DND-41 (cell line): ENCODE data around the gene PTPRN2.
A peak's percentile ranks its signal among the peaks of the same experiment; 100 is the strongest.

Experiments
- ATAC-seq: fragments of 200-7000 bp; cut with Tn5 transposase; 3 replicates; pipeline ENCODE4 v1.9.1; 2021; ENCODE audit warnings: low read depth; ENCODE audit not compliant: insufficient read depth
- DNase-seq: peaks from one replicate; pipeline ENCODE4 v3.0.0-alpha.2; 2020
- H2AFZ ChIP-seq: 2 replicates; pipeline ENCODE4 v1.6.0; 2012; ENCODE audit warnings: low read depth, low read length
- H3K27ac ChIP-seq: 2 replicates; pipeline ENCODE4 v1.5.1; 2012; ENCODE audit warnings: low read length, inconsistent platforms
- H3K27me3 ChIP-seq: fragments of 200-600 bp; sonication (generic); 2 replicates; pipeline ENCODE4 v1.6.0; 2012; ENCODE audit warnings: low read length, mild to moderate bottlenecking, inconsistent platforms; ENCODE audit not compliant: insufficient read depth, poor library complexity
- H3K36me3 ChIP-seq: 2 replicates; pipeline ENCODE4 v1.5.1; 2012; ENCODE audit warnings: low read length, inconsistent platforms; ENCODE audit not compliant: insufficient read depth
- H3K4me1 ChIP-seq: 2 replicates; pipeline ENCODE4 v1.5.1; 2012; ENCODE audit warnings: mild to moderate bottlenecking, low read length; ENCODE audit not compliant: insufficient read depth
- H3K4me2 ChIP-seq: 2 replicates; pipeline ENCODE4 v1.6.0; 2012; ENCODE audit warnings: mild to moderate bottlenecking, moderate library complexity, low read length, inconsistent platforms; ENCODE audit not compliant: insufficient read depth
- H3K4me3 ChIP-seq, 2 experiments: fragments of 200-600 bp in 1 of 2; shearing (Covaris generic) in 1 of 2; 2 replicates each; pipeline ENCODE4 v1.5.1; 2012 to 2016; ENCODE audit warnings: inconsistent platforms in 2 of 2, low read length in 2 of 2, mild to moderate bottlenecking in 2 of 2, low read depth in 1 of 2, moderate library complexity in 1 of 2
- H3K79me2 ChIP-seq: 2 replicates; pipeline ENCODE4 v1.6.0; 2012; ENCODE audit warnings: low read length, inconsistent platforms; ENCODE audit not compliant: insufficient read depth
- H3K9ac ChIP-seq: 2 replicates; pipeline ENCODE4 v1.6.0; 2012; ENCODE audit warnings: low read depth, mild to moderate bottlenecking, inconsistent platforms, low read length, moderate library complexity
- H3K9me3 ChIP-seq: 2 replicates; pipeline ENCODE4 v1.5.1; 2012; ENCODE audit warnings: low read length, moderate library complexity, mild to moderate bottlenecking, inconsistent platforms; ENCODE audit not compliant: insufficient read depth, severe bottlenecking
- H4K20me1 ChIP-seq: 2 replicates; pipeline ENCODE4 v1.6.0; 2012; ENCODE audit warnings: low read length; ENCODE audit not compliant: insufficient read depth
- CTCF ChIP-seq: IDR thresholded peaks from 2 replicates; pipeline ENCODE4 v1.5.1; 2012; ENCODE audit warnings: borderline replicate concordance, low read length, moderate library complexity, mild to moderate bottlenecking; ENCODE audit not compliant: poor library complexity, severe bottlenecking; ENCODE audit errors: extremely low read depth
- EZH2 ChIP-seq: IDR thresholded peaks from 3 replicates; pipeline ENCODE4 v1.6.1; 2012; ENCODE audit warnings: borderline replicate concordance, low read depth, mild to moderate bottlenecking, moderate library complexity, low read length, inconsistent platforms; ENCODE audit not compliant: severe bottlenecking

Gene PTPRN2

GRCh38 chr7:157827045-157827862 is 760.4 kb downstream of the PTPRN2 start:
- Histone ChIP-seq H3K36me3 (no peaks in the 10 kb centered on the region), H3K9me3 (no peaks in the 10 kb centered on the region), H2AFZ (no peak overlapping the region), H3K4me1 (no peaks in the 10 kb centered on the region), H4K20me1 (no peaks in the 10 kb centered on the region), H3K4me3 (no peak overlapping the region), H3K4me2 (no peak overlapping the region), H3K27me3 (no peaks in the 10 kb centered on the region), H3K27ac (no peak overlapping the region), H3K9ac (no peak overlapping the region), H3K79me2 (no peaks in the 10 kb centered on the region)
- ATAC-seq (peak; percentile 42; the same call in 2 of the 3 replicates), DNase-seq (no peak)
- no peak for TF ChIP-seq EZH2
- TF ChIP-seq CTCF: no peak

GRCh38 chr7:157826566-157826965 is 761.1 kb downstream of the PTPRN2 start:
- Histone ChIP-seq H3K27me3 (no peaks in the 10 kb centered on the region), H3K4me3 (no peak overlapping the region), H2AFZ (no peak overlapping the region), H3K9me3 (no peaks in the 10 kb centered on the region), H4K20me1 (no peaks in the 10 kb centered on the region), H3K27ac (no peak overlapping the region), H3K36me3 (no peaks in the 10 kb centered on the region), H3K4me1 (no peaks in the 10 kb centered on the region), H3K9ac (no peak overlapping the region), H3K79me2 (no peaks in the 10 kb centered on the region), H3K4me2 (no peak overlapping the region)
- DNase-seq (no peak), ATAC-seq (no peak)
- TF ChIP-seq EZH2: no peak
- no peak for TF ChIP-seq CTCF

GRCh38 chr7:157825325-157825724 is 762.3 kb downstream of the PTPRN2 start:
- Histone ChIP-seq H4K20me1 (no peaks in the 10 kb centered on the region), H3K27ac (no peak overlapping the region), H3K9me3 (no peaks in the 10 kb centered on the region), H3K4me1 (no peaks in the 10 kb centered on the region), H3K36me3 (no peaks in the 10 kb centered on the region), H2AFZ (no peak overlapping the region), H3K27me3 (no peaks in the 10 kb centered on the region), H3K4me3 (no peak overlapping the region), H3K4me2 (no peak overlapping the region), H3K9ac (no peak overlapping the region), H3K79me2 (no peaks in the 10 kb centered on the region)
- DNase-seq: no peak
- no peak for ATAC-seq
- no peak for TF ChIP-seq CTCF
- no peak for TF ChIP-seq EZH2

GRCh38 chr7:157824819-157825121 is 762.9 kb downstream of the PTPRN2 start:
- no peaks in the 10 kb centered on the region for H3K9me3 ChIP-seq

More at GRCh38 chr7:157824819-157825121, 762.9 kb downstream of the PTPRN2 start:
- no peaks in the 10 kb centered on the region for H3K79me2 ChIP-seq
- H2AFZ ChIP-seq: no peak overlapping the region
- H3K27me3 ChIP-seq: no peaks in the 10 kb centered on the region
- H3K4me2 ChIP-seq: no peak overlapping the region
- no peaks in the 10 kb centered on the region for H3K4me1 ChIP-seq
- H3K36me3 ChIP-seq: no peaks in the 10 kb centered on the region
- no peak overlapping the region for H3K4me3 ChIP-seq
- ATAC-seq (no peak), DNase-seq (no peak)
- H4K20me1 ChIP-seq: no peaks in the 10 kb centered on the region
- no peak overlapping the region for H3K9ac ChIP-seq
- no peak for TF ChIP-seq CTCF
- TF ChIP-seq EZH2: no peak
- no peak overlapping the region for H3K27ac ChIP-seq
